ENCODE data around the gene S100A7A.

S100A7A gene

GRCh38 chr1:153465811-153466636 lies 49.7 kb downstream of the S100A7A start:
- DNase-seq: no peak

GRCh38 chr1:153466908-153467307 lies 50.6 kb downstream of the S100A7A start:
- DNase-seq: no peak

- no peak for DNase-seq
These were observed 54.4 kb downstream of the S100A7A start for GRCh38 chr1:153470707-153471106.
